ENCODE data around the gene WDFY3. TPM values are rescaled to one million over a fixed set of nuclear protein-coding genes. Genes with fewer than 3 reads are reported as not detected.
"Not testable (repeated sequence)": the region's sequence is repeated elsewhere in the genome, so short reads cannot be mapped to it uniquely, and the experiment has no call there.

WDFY3 gene
- total and polyA plus RNA-seq, 2 experiments from 2014 or later: 3.1 to 45.6 TPM

- WGBS, 2 experiments (ENCODE audit: low coverage in 1 of 2, low lambda C conversion rate in 2 of 2, missing lambda C conversion rate in 2 of 2): 48 to 51% methylated on average over 7 of the region's 7 CpGs
- peaks cover 36% of the 10 kb centered on the region for H3K36me3 ChIP-seq (ENCODE audit: low read depth)
- no peak overlapping the region for H3K27ac ChIP-seq
- no peak for DNase-seq
- H3K4me3 ChIP-seq: no peak overlapping the region
- H3K9ac ChIP-seq: no peak overlapping the region
- TF ChIP-seq EZH2phosphoT487 (IDR thresholded peaks at IDR 0.05; ENCODE audit: insufficient read depth, low read depth): no peak
- no peak for TF ChIP-seq EZH2 (IDR thresholded peaks at IDR 0.05; ENCODE audit: insufficient read depth, poor library complexity, severe bottlenecking)
- H3K4me2 ChIP-seq (ENCODE audit: unreplicated experiment): no peak overlapping the region
- peaks cover 15% of the 10 kb centered on the region for H3K4me1 ChIP-seq (ENCODE audit: insufficient read depth)
- no peak overlapping the region for H2AFZ ChIP-seq
- H3F3A ChIP-seq (ENCODE audit: insufficient read depth): peaks cover 11% of the 10 kb centered on the region; the same call in 1 of the 2 replicates
- in situ Hi-C loops (cut with MboI): no loop called here
- H3K9me2 ChIP-seq (ENCODE audit: insufficient read depth): no peaks in the 10 kb centered on the region
- no peaks in the 10 kb centered on the region for H4K20me1 ChIP-seq (ENCODE audit: insufficient read depth)
- no peaks in the 10 kb centered on the region for H3K79me2 ChIP-seq (ENCODE audit: insufficient read depth)
- H3K27me3 ChIP-seq (replicated peaks; ENCODE audit: insufficient read depth): no peaks in the 10 kb centered on the region
- H3K9me3 ChIP-seq (ENCODE audit: low read depth): no peaks in the 10 kb centered on the region
These were observed 283.2 kb downstream of the WDFY3 start for GRCh38 chr4:84683064-84683850.

DNA sequence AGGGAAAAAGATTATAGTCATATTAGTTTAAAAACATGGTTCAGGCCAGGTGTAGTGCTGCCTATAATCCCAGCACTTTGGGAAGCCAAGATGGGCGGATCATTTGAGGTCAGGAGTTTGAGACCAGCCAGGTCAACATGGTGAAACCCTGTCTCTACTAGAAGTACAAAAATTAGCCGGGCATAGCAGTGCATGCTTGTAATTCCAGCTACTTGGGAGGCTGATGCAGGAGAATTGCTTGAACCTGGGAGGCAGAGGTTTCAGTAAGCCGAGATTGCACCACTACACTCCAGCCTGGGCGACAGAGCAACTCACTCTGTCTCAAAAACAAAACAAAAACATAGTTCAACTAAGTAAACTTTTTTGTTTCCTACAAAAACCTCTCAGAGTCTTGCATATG lies 283.8 kb downstream of the WDFY3 start:
- 62 to 63% methylated on average over 4 of the region's 4 CpGs for WGBS, 2 experiments (ENCODE audit: low coverage in 1 of 2, low lambda C conversion rate in 2 of 2, missing lambda C conversion rate in 2 of 2)
- H3K27ac ChIP-seq: 0 out of 2 replicates have a peak overlapping the region, but pooled peaks have one; percentile 17
- H3K9ac ChIP-seq; H3K9me2 ChIP-seq (ENCODE audit: insufficient read depth); H3K9me3 ChIP-seq (ENCODE audit: low read depth); H3K79me2 ChIP-seq (ENCODE audit: insufficient read depth); DNase-seq; H4K20me1 ChIP-seq (ENCODE audit: insufficient read depth); in situ Hi-C loops (cut with MboI); H3K4me2 ChIP-seq (ENCODE audit: unreplicated experiment); H3K4me3 ChIP-seq; H3K27me3 ChIP-seq (replicated peaks; ENCODE audit: insufficient read depth); H2AFZ ChIP-seq: not testable (repeated sequence)
- H3K36me3 ChIP-seq (ENCODE audit: low read depth): peaks cover 34% of the 10 kb centered on the region
- H3K4me1 ChIP-seq (ENCODE audit: insufficient read depth): peaks cover 15% of the 10 kb centered on the region
- H3F3A ChIP-seq (ENCODE audit: insufficient read depth): peaks cover 11% of the 10 kb centered on the region; the same call in 1 of the 2 replicates

- Histone ChIP-seq H3K9ac (no peak overlapping the region), H3K4me1 (ENCODE audit: insufficient read depth) (peaks cover 15% of the 10 kb centered on the region), H3K27ac (peak overlapping the region; percentile 17; the same call in 1 of the 2 replicates), H3K79me2 (ENCODE audit: insufficient read depth) (no peaks in the 10 kb centered on the region), H3K4me3 (no peak overlapping the region), H3K36me3 (ENCODE audit: low read depth) (peaks cover 44% of the 10 kb centered on the region), H2AFZ (no peak overlapping the region), H3K9me2 (ENCODE audit: insufficient read depth) (no peaks in the 10 kb centered on the region), H3F3A (ENCODE audit: insufficient read depth) (peaks cover 11% of the 10 kb centered on the region; the same call in 1 of the 2 replicates), H3K27me3 (replicated peaks; ENCODE audit: insufficient read depth) (no peaks in the 10 kb centered on the region), H3K9me3 (ENCODE audit: low read depth) (no peaks in the 10 kb centered on the region), H3K4me2 (ENCODE audit: unreplicated experiment) (peak overlapping the region; percentile 12), H4K20me1 (ENCODE audit: insufficient read depth) (no peaks in the 10 kb centered on the region)
- TF ChIP-seq EZH2phosphoT487 (IDR thresholded peaks at IDR 0.05; ENCODE audit: insufficient read depth, low read depth): no peak
- no peak for TF ChIP-seq EZH2 (IDR thresholded peaks at IDR 0.05; ENCODE audit: insufficient read depth, poor library complexity, severe bottlenecking)
- in situ Hi-C loops (cut with MboI): no loop called here
- WGBS, 2 experiments (ENCODE audit: low coverage in 1 of 2, low lambda C conversion rate in 2 of 2, missing lambda C conversion rate in 2 of 2): 86 to 94% methylated on average over 2 of the region's 2 CpGs
- peak; percentile 78 for DNase-seq
These were observed 284.8 kb downstream of the WDFY3 start for GRCh38 chr4:84681486-84682274.

DNA sequence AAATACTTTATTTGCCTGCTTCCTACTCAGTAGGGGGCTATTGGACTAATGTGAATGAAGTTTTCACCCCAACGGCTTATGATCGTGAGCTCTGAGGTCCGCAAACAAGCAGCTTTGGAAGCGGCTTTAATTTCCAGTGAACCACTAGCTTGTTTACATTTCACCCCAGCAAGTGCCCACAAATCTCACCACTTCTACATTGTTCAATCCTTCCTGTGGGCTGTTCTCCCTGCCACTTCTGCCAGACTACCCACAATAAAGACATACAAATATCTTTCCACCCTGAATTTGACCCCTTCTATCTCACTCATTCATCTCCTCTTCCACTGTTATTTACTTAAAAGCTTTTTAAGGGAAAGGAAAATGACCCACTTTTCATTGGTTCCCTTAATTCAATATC lies 285.5 kb downstream of the WDFY3 start:
- H3K9ac ChIP-seq: no peak overlapping the region
- peaks cover 15% of the 10 kb centered on the region for H3K4me1 ChIP-seq (ENCODE audit: insufficient read depth)
- no peaks in the 10 kb centered on the region for H3K79me2 ChIP-seq (ENCODE audit: insufficient read depth)
- H3K27ac ChIP-seq: no peak overlapping the region
- H3F3A ChIP-seq (ENCODE audit: insufficient read depth): peaks cover 11% of the 10 kb centered on the region; the same call in 1 of the 2 replicates
- H3K9me3 ChIP-seq (ENCODE audit: low read depth): no peaks in the 10 kb centered on the region
- H4K20me1 ChIP-seq (ENCODE audit: insufficient read depth): no peaks in the 10 kb centered on the region
- no peaks in the 10 kb centered on the region for H3K9me2 ChIP-seq (ENCODE audit: insufficient read depth)
- in situ Hi-C loops (cut with MboI): no loop called here
- DNase-seq: no peak
- WGBS, 2 experiments (ENCODE audit: low coverage in 1 of 2, low lambda C conversion rate in 2 of 2, missing lambda C conversion rate in 2 of 2): 99 to 100% methylated on average over 4 of the region's 4 CpGs
- no peak overlapping the region for H2AFZ ChIP-seq
- H3K4me3 ChIP-seq: no peak overlapping the region
- peaks cover 49% of the 10 kb centered on the region for H3K36me3 ChIP-seq (ENCODE audit: low read depth)
- no peaks in the 10 kb centered on the region for H3K27me3 ChIP-seq (replicated peaks; ENCODE audit: insufficient read depth)
- TF ChIP-seq EZH2phosphoT487 (IDR thresholded peaks at IDR 0.05; ENCODE audit: insufficient read depth, low read depth): no peak
- H3K4me2 ChIP-seq (ENCODE audit: unreplicated experiment): no peak overlapping the region

All from GM23248 (cell line).